Loucy (cell line): ENCODE measurements around the gene NEK7.

Source experiments
- H2AFZ ChIP-seq: fragments of 200-600 bp; sonication (generic); 2 replicates; pipeline ENCODE4 v1.6.0; 2016; ENCODE audit warnings: antibody characterized with exemption, mild to moderate bottlenecking, low read length, moderate library complexity
- H3F3A ChIP-seq: fragments of 200-600 bp; 2 replicates; pipeline ENCODE4 v1.6.0; 2016; ENCODE audit warnings: antibody characterized with exemption, low read depth, mild to moderate bottlenecking
- H3K27me3 ChIP-seq: fragments of 200-600 bp; sonication (generic); 2 replicates; pipeline ENCODE4 v1.6.1; 2014; ENCODE audit warnings: low read length, mild to moderate bottlenecking; ENCODE audit not compliant: insufficient read depth, poor library complexity, severe bottlenecking
- H3K36me3 ChIP-seq: fragments of 200-600 bp; sonication (generic); 2 replicates; pipeline ENCODE4 v1.6.1; 2016; ENCODE audit warnings: low read length; ENCODE audit not compliant: insufficient read depth
- H3K4me1 ChIP-seq: fragments of 200-600 bp; sonication (generic); 2 replicates; pipeline ENCODE4 v1.5.1; 2014; ENCODE audit warnings: low read length, mild to moderate bottlenecking; ENCODE audit not compliant: insufficient read depth, poor library complexity, severe bottlenecking
- H3K4me2 ChIP-seq: fragments of 200-600 bp; sonication (generic); 2 replicates; pipeline ENCODE4 v1.6.0; 2014; ENCODE audit warnings: antibody characterized with exemption, low read length, low read depth, mild to moderate bottlenecking; ENCODE audit not compliant: poor library complexity, severe bottlenecking
- H3K4me3 ChIP-seq: fragments of 200-600 bp; sonication (generic); 2 replicates; pipeline ENCODE4 v1.5.1; 2014; ENCODE audit warnings: low read length, mild to moderate bottlenecking, mixed read lengths; ENCODE audit not compliant: poor library complexity, severe bottlenecking
- H3K79me2 ChIP-seq: fragments of 200-600 bp; sonication (generic); 2 replicates; pipeline ENCODE4 v1.6.1; 2014; ENCODE audit warnings: low read length; ENCODE audit not compliant: insufficient read depth
- H3K9ac ChIP-seq: fragments of 200-600 bp; sonication (generic); 2 replicates; pipeline ENCODE4 v1.6.0; 2014; ENCODE audit warnings: mild to moderate bottlenecking, low read depth, low read length, moderate library complexity; ENCODE audit not compliant: poor library complexity, severe bottlenecking
- H3K9me2 ChIP-seq: fragments of 200-600 bp; sonication (generic); replicated peaks from 2 replicates; pipeline ENCODE4 v1.6.1; 2016; ENCODE audit warnings: low read depth, low read length, mixed read lengths
- H3K9me3 ChIP-seq: fragments of 200-600 bp; sonication (generic); 2 replicates; pipeline ENCODE4 v1.6.1; 2014; ENCODE audit warnings: mild to moderate bottlenecking, antibody characterized with exemption, low read length, low read depth; ENCODE audit not compliant: insufficient read depth
- H4K20me1 ChIP-seq: fragments of 200-600 bp; sonication (generic); 2 replicates; pipeline ENCODE4 v1.6.0; 2014; ENCODE audit warnings: antibody characterized with exemption, low read length, mild to moderate bottlenecking; ENCODE audit not compliant: insufficient read depth, poor library complexity, severe bottlenecking
- EZH2phosphoT487 ChIP-seq: fragments of 200-600 bp; IDR thresholded peaks from 2 replicates; pipeline ENCODE4 v1.6.1; 2018; ENCODE audit warnings: antibody characterized with exemption, mild to moderate bottlenecking, moderate library complexity, borderline replicate concordance
- TF ChIP-seq, protein P1 (sequence below): fragments of 200-600 bp; sonication (generic); conservative IDR thresholded peaks from 2 replicates; pipeline ENCODE4 v1.5.1; 2014; ENCODE audit warnings: mild to moderate bottlenecking, antibody characterized with exemption, low read length

Gene NEK7

DNA sequence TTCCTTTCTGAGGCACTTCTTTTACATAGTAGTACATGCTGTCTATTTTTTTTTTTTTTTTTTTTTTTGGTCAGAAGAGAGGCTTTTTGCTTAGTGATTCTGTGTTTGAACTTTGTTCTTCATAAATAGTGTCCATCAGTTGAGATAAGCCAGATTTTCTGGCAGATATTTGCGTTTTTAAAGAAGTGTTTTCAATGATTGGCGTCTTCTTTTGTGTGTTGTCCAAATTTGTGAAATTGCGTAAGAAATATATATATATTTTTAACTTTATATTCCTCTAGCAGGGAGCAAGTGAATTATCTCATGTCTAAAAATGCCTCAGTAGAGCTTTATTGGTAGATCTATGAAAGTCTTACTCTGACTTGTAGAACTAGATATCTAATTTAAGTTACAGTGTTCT is 28.3 kb downstream of the NEK7 start:
- Histone ChIP-seq H3K4me2 (peak overlapping the region; percentile 67), H3K27me3 (no peaks in the 10 kb centered on the region), H3K4me3 (no peak overlapping the region), H3K9me2 (no peaks in the 10 kb centered on the region), H3K36me3 (no peaks in the 10 kb centered on the region), H3K9ac (no peak overlapping the region), H3F3A (peaks cover 3% of the 10 kb centered on the region; the same call in 1 of the 2 replicates), H3K79me2 (peaks cover 97% of the 10 kb centered on the region), H3K9me3 (no peaks in the 10 kb centered on the region), H3K4me1 (peaks cover 90% of the 10 kb centered on the region), H4K20me1 (no peaks in the 10 kb centered on the region), H2AFZ (no peak overlapping the region)
- TF ChIP-seq, protein P1, sequence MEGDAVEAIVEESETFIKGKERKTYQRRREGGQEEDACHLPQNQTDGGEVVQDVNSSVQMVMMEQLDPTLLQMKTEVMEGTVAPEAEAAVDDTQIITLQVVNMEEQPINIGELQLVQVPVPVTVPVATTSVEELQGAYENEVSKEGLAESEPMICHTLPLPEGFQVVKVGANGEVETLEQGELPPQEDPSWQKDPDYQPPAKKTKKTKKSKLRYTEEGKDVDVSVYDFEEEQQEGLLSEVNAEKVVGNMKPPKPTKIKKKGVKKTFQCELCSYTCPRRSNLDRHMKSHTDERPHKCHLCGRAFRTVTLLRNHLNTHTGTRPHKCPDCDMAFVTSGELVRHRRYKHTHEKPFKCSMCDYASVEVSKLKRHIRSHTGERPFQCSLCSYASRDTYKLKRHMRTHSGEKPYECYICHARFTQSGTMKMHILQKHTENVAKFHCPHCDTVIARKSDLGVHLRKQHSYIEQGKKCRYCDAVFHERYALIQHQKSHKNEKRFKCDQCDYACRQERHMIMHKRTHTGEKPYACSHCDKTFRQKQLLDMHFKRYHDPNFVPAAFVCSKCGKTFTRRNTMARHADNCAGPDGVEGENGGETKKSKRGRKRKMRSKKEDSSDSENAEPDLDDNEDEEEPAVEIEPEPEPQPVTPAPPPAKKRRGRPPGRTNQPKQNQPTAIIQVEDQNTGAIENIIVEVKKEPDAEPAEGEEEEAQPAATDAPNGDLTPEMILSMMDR: no peak
- no peak for TF ChIP-seq EZH2phosphoT487

GRCh38 chr1:198185759-198186158 is 29.0 kb downstream of the NEK7 start:
- Histone ChIP-seq H3F3A (no peaks in the 10 kb centered on the region; the same call in 1 of the 2 replicates), H3K4me2 (peak overlapping the region; percentile 67), H4K20me1 (peaks cover 3% of the 10 kb centered on the region), H3K9me2 (no peaks in the 10 kb centered on the region), H3K79me2 (peaks cover 97% of the 10 kb centered on the region), H3K27me3 (no peaks in the 10 kb centered on the region), H3K9ac (no peak overlapping the region), H3K4me1 (peaks cover 90% of the 10 kb centered on the region), H3K36me3 (no peaks in the 10 kb centered on the region), H3K9me3 (no peaks in the 10 kb centered on the region), H3K4me3 (peak overlapping the region; percentile 23), H2AFZ (no peak overlapping the region)
- TF ChIP-seq, protein P1: no peak
- TF ChIP-seq EZH2phosphoT487: no peak

DNA sequence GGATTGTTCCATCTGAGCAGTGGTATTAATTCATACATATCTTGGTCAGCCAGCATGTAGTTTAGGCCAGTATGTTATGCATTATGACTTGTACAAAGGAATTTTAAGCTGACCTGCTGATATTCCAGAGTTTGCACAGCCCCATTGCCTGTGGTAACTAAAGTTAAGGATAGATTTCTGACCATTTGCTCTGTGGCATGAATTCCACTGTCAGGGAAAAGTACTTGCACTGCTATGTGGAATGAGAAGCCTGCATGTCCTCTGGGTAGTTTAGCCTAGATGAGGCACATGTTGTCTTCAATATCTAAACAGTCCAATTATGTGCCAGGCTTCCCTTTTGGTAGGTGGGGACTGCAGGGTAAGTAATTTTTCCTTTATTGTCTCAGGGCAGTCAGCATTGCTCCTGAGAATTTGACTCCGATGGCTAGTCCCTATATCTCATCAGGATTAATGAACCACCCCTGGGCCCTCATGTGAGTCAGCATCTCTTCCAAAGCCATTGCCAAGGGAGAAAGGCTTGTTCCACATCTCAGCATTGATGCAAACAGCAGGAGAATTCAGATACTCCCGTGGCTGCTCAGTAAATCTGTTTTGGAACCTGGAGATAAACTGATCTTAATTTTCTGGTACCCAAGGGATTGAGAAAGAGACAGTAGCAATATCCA is 30.2 kb downstream of the NEK7 start:
- Histone ChIP-seq H3K4me1 (peaks cover 89% of the 10 kb centered on the region), H3K36me3 (no peaks in the 10 kb centered on the region), H3K79me2 (peaks cover 97% of the 10 kb centered on the region), H3K27me3 (no peaks in the 10 kb centered on the region), H3K9me2 (no peaks in the 10 kb centered on the region), H3K9me3 (no peaks in the 10 kb centered on the region), H3K4me2 (peak overlapping the region; percentile 67), H3K9ac (no peak overlapping the region), H3K4me3 (no peak overlapping the region), H4K20me1 (peaks cover 13% of the 10 kb centered on the region), H3F3A (no peaks in the 10 kb centered on the region; the same call in 1 of the 2 replicates), H2AFZ (no peak overlapping the region)
- no peak for TF ChIP-seq EZH2phosphoT487
- TF ChIP-seq, protein P1: no peak
